NCI-H2227 (cell line): ENCODE results near the gene GTF2A1.
A peak's percentile ranks its signal among the peaks of the same experiment; 100 is the strongest.

Experiments
- DNase-seq: peaks from one replicate; lab custom pipeline; 2025; ENCODE audit not compliant: unreplicated experiment; lab: John Stamatoyannopoulos, UW

Gene GTF2A1

GRCh38 chr14:81143793-81144192, 77.0 kb downstream of the GTF2A1 start:
- DNase-seq = no peak

- DNase-seq = no peak
Observed at GRCh38 chr14:81141426-81141825, 79.3 kb downstream of the GTF2A1 start.

- no peak for DNase-seq
Observed at GRCh38 chr14:81138429-81138828, 82.3 kb downstream of the GTF2A1 start.

GRCh38 chr14:81137316-81137715, 83.4 kb downstream of the GTF2A1 start:
- no peak for DNase-seq

- no peak for DNase-seq
Observed at GRCh38 chr14:81133400-81133799, 87.4 kb downstream of the GTF2A1 start.

- DNase-seq = peak; percentile 21
Observed at GRCh38 chr14:81132468-81132867, 88.3 kb downstream of the GTF2A1 start.

- DNase-seq = no peak
Observed at GRCh38 chr14:81129242-81129641, 91.5 kb downstream of the GTF2A1 start.

GRCh38 chr14:81127785-81128184, 93.0 kb downstream of the GTF2A1 start:
- no peak for DNase-seq

GRCh38 chr14:81125536-81125935, 95.2 kb downstream of the GTF2A1 start:
- no peak for DNase-seq
